ENCODE results near the gene TSHZ1. TPM values are rescaled to one million over a fixed set of nuclear protein-coding genes. Genes with fewer than 3 reads are reported as not detected.

TSHZ1 gene
- polyA plus RNA-seq, 2 of the 4 experiments (the other 2 are of a cell fraction), result 2.2 to 3.0 TPM

- TF ChIP-seq CTCF (IDR thresholded peaks at IDR 0.05), result no peak
- no peak for TF ChIP-seq CHD4 (IDR thresholded peaks at IDR 0.05; ENCODE audit: borderline replicate concordance)
- TF ChIP-seq ZFP36 (IDR thresholded peaks at IDR 0.05; ENCODE audit: borderline replicate concordance, partially characterized antibody), result no peak
- TF ChIP-seq ATOH8 (CRISPR knock-in tag; IDR thresholded peaks at IDR 0.05; ENCODE audit: low read depth), result no peak
Observed at GRCh38 chr18:75249175-75249518, 38.5 kb downstream of the TSHZ1 start (continued).

- WGBS (ENCODE audit: missing lambda C conversion rate), result 97% methylated on average over 7 of the region's 18 CpGs
- ChIA-PET CTCF (no interaction called here), POLR2A (no interaction called here)
- TF ChIP-seq, protein P1, sequence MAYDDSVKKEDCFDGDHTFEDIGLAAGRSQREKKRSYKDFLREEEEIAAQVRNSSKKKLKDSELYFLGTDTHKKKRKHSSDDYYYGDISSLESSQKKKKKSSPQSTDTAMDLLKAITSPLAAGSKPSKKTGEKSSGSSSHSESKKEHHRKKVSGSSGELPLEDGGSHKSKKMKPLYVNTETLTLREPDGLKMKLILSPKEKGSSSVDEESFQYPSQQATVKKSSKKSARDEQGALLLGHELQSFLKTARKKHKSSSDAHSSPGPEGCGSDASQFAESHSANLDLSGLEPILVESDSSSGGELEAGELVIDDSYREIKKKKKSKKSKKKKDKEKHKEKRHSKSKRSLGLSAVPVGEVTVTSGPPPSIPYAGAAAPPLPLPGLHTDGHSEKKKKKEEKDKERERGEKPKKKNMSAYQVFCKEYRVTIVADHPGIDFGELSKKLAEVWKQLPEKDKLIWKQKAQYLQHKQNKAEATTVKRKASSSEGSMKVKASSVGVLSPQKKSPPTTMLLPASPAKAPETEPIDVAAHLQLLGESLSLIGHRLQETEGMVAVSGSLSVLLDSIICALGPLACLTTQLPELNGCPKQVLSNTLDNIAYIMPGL (CRISPR knock-in tag; IDR thresholded peaks at IDR 0.05; ENCODE audit: borderline replicate concordance), result no peak
- TF ChIP-seq POLR2AphosphoS2 (conservative IDR thresholded peaks at IDR 0.05; ENCODE audit: low read length), result no peak
- no peak for TF ChIP-seq POLR2A (IDR thresholded peaks at IDR 0.05; ENCODE audit: low read length)
- no peak for TF ChIP-seq ZFP36 (IDR thresholded peaks at IDR 0.05; ENCODE audit: borderline replicate concordance, partially characterized antibody)
- TF ChIP-seq KDM1A (IDR thresholded peaks at IDR 0.05; ENCODE audit: low read depth), result no peak
- TF ChIP-seq, protein P2, sequence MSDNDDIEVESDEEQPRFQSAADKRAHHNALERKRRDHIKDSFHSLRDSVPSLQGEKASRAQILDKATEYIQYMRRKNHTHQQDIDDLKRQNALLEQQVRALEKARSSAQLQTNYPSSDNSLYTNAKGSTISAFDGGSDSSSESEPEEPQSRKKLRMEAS (IDR thresholded peaks at IDR 0.05), result no peak
- no peak for TF ChIP-seq JUN (IDR thresholded peaks at IDR 0.05)
- TF ChIP-seq SREBF2 (IDR thresholded peaks at IDR 0.05), result no peak
- DNase-seq (ENCODE audit: low read depth in 1 of 2, low spot score in 1 of 2) (no peak), FAIRE-seq (no peak), ATAC-seq (no peak)
- H3K4me3 ChIP-seq, result no peak overlapping the region
- H3K9me3 ChIP-seq, result no peaks in the 10 kb centered on the region
- no peak overlapping the region for H3K4me2 ChIP-seq
- H3K27ac ChIP-seq, result no peak overlapping the region; a peak in 1 of 6 replicates
- H3K4me1 ChIP-seq, result peaks cover 4% of the 10 kb centered on the region; the same call in 1 of the 3 replicates
Observed at GRCh38 chr18:75249672-75250470, 39.3 kb downstream of the TSHZ1 start.

GRCh38 chr18:75250471-75250821, 39.8 kb downstream of the TSHZ1 start:
- Histone ChIP-seq H3K9me3 (no peaks in the 10 kb centered on the region), H3K27ac (no peak overlapping the region), H3K4me2 (no peak overlapping the region), H3K4me3 (no peak overlapping the region), H3K4me1 (peaks cover 4% of the 10 kb centered on the region; the same call in 1 of the 3 replicates)
- 92% methylated on average over 4 of the region's 20 CpGs for WGBS (ENCODE audit: missing lambda C conversion rate)
- DNase-seq (ENCODE audit: low read depth in 1 of 2, low spot score in 1 of 2) (no peak), ATAC-seq (no peak), FAIRE-seq (no peak)
- POLR2A ChIA-PET, result no interaction called here
- TF ChIP-seq CEBPB (IDR thresholded peaks at IDR 0.05) (no peak), PBX3 (IDR thresholded peaks at IDR 0.05) (no peak), ZNF302 (CRISPR knock-in tag; IDR thresholded peaks at IDR 0.05) (no peak), USF2 (IDR thresholded peaks at IDR 0.05) (no peak), RARB (CRISPR knock-in tag; IDR thresholded peaks at IDR 0.05) (no peak), MYC (IDR thresholded peaks at IDR 0.05; ENCODE audit: borderline replicate concordance, low read length) (no peak), GATA3 (IDR thresholded peaks at IDR 0.05; ENCODE audit: borderline replicate concordance) (no peak), HOXB13 (CRISPR knock-in tag; IDR thresholded peaks at IDR 0.05; ENCODE audit: low read depth) (no peak), POLR2AphosphoS2 (conservative IDR thresholded peaks at IDR 0.05; ENCODE audit: low read length) (no peak), EP300 (IDR thresholded peaks at IDR 0.05) (no peak), ZFP36 (IDR thresholded peaks at IDR 0.05; ENCODE audit: borderline replicate concordance, partially characterized antibody) (no peak), RCOR1 (IDR thresholded peaks at IDR 0.05; ENCODE audit: low read depth, low read length) (no peak), JUNB (IDR thresholded peaks at IDR 0.05) (no peak), FOSL2 (IDR thresholded peaks at IDR 0.05) (no peak), FOSL2 (CRISPR knock-in tag; IDR thresholded peaks at IDR 0.05) (no peak), CHD4 (IDR thresholded peaks at IDR 0.05; ENCODE audit: borderline replicate concordance) (no peak), ZSCAN20 (CRISPR knock-in tag; IDR thresholded peaks at IDR 0.05) (no peak), ELK1 (IDR thresholded peaks at IDR 0.05; ENCODE audit: low read depth, low read length) (no peak)
- CTCF ChIA-PET, result no interaction called here
